IPS-18a (cell line): ENCODE measurements around the gene HPCA.

ENCODE experiments used
- H3K27ac ChIP-seq: one replicate; pipeline ENCODE4 v1.5.1; 2013; ENCODE audit warnings: low read length
- H3K27me3 ChIP-seq: one replicate; pipeline ENCODE4 v1.6.1; 2013; ENCODE audit warnings: mild to moderate bottlenecking, low read length; ENCODE audit not compliant: control insufficient read depth, insufficient read depth
- H3K36me3 ChIP-seq: one replicate; pipeline ENCODE4 v1.6.1; 2013; ENCODE audit warnings: low read depth, low read length; ENCODE audit not compliant: control insufficient read depth
- H3K4me1 ChIP-seq: one replicate; pipeline ENCODE4 v1.6.1; 2013; ENCODE audit warnings: low read depth, low read length; ENCODE audit not compliant: control insufficient read depth
- H3K4me3 ChIP-seq: one replicate; pipeline ENCODE4 v1.5.1; 2013; ENCODE audit warnings: low read length
- H3K9ac ChIP-seq: one replicate; pipeline ENCODE4 v1.6.1; 2013; ENCODE audit warnings: mild to moderate bottlenecking, low read length, moderate library complexity
- H3K9me3 ChIP-seq: one replicate; pipeline ENCODE4 v1.6.1; 2013; ENCODE audit warnings: low read depth, low read length; ENCODE audit not compliant: control insufficient read depth

Gene HPCA

GRCh38 chr1:32873484-32873883 lies 12.8 kb upstream of the HPCA start:
- Histone ChIP-seq H3K27ac (no peak overlapping the region), H3K9ac (no peak overlapping the region), H3K4me1 (peaks cover 38% of the 10 kb centered on the region), H3K27me3 (peaks cover 33% of the 10 kb centered on the region), H3K9me3 (no peaks in the 10 kb centered on the region), H3K4me3 (no peak overlapping the region), H3K36me3 (no peaks in the 10 kb centered on the region)

- no peak overlapping the region for H3K27ac ChIP-seq
- no peak overlapping the region for H3K9ac ChIP-seq
- H3K4me3 ChIP-seq: no peak overlapping the region
- peaks cover 19% of the 10 kb centered on the region for H3K27me3 ChIP-seq
- H3K9me3 ChIP-seq: no peaks in the 10 kb centered on the region
- no peaks in the 10 kb centered on the region for H3K36me3 ChIP-seq
- H3K4me1 ChIP-seq: peaks cover 33% of the 10 kb centered on the region
Observed at GRCh38 chr1:32874860-32875752, 11.2 kb upstream of the HPCA start.

- no peaks in the 10 kb centered on the region for H3K36me3 ChIP-seq
- no peak overlapping the region for H3K4me3 ChIP-seq
- no peak overlapping the region for H3K9ac ChIP-seq
- peaks cover 25% of the 10 kb centered on the region for H3K4me1 ChIP-seq
- no peak overlapping the region for H3K27ac ChIP-seq
- no peaks in the 10 kb centered on the region for H3K9me3 ChIP-seq
- H3K27me3 ChIP-seq: peaks cover 7% of the 10 kb centered on the region
Observed at GRCh38 chr1:32876341-32877210, 9.7 kb upstream of the HPCA start.

GRCh38 chr1:32877211-32878110 lies 8.8 kb upstream of the HPCA start:
- Histone ChIP-seq H3K4me3 (no peak overlapping the region), H3K27me3 (no peaks in the 10 kb centered on the region), H3K27ac (no peak overlapping the region), H3K9ac (no peak overlapping the region), H3K9me3 (no peaks in the 10 kb centered on the region), H3K36me3 (no peaks in the 10 kb centered on the region), H3K4me1 (peaks cover 27% of the 10 kb centered on the region)

- no peaks in the 10 kb centered on the region for H3K27me3 ChIP-seq
- H3K9ac ChIP-seq: no peak overlapping the region
- no peak overlapping the region for H3K27ac ChIP-seq
- no peak overlapping the region for H3K4me3 ChIP-seq
- H3K4me1 ChIP-seq: peaks cover 27% of the 10 kb centered on the region
- no peaks in the 10 kb centered on the region for H3K36me3 ChIP-seq
- no peaks in the 10 kb centered on the region for H3K9me3 ChIP-seq
Observed at GRCh38 chr1:32878183-32878582, 8.1 kb upstream of the HPCA start.

GRCh38 chr1:32878637-32879041 lies 7.7 kb upstream of the HPCA start:
- Histone ChIP-seq H3K4me3 (no peak overlapping the region), H3K27ac (no peak overlapping the region), H3K9ac (no peak overlapping the region), H3K27me3 (no peaks in the 10 kb centered on the region), H3K36me3 (no peaks in the 10 kb centered on the region), H3K4me1 (peaks cover 27% of the 10 kb centered on the region), H3K9me3 (no peaks in the 10 kb centered on the region)

- Histone ChIP-seq H3K4me3 (no peak overlapping the region), H3K9me3 (no peaks in the 10 kb centered on the region), H3K36me3 (no peaks in the 10 kb centered on the region), H3K9ac (no peak overlapping the region), H3K4me1 (peaks cover 18% of the 10 kb centered on the region), H3K27me3 (peaks cover 14% of the 10 kb centered on the region), H3K27ac (no peak overlapping the region)
Observed at GRCh38 chr1:32881291-32881690, 5.0 kb upstream of the HPCA start.

- no peak overlapping the region for H3K4me3 ChIP-seq
Observed at GRCh38 chr1:32881871-32882850, 4.1 kb upstream of the HPCA start.

GRCh38 chr1:32883338-32884031 lies 2.8 kb upstream of the HPCA start:
- H3K27me3 ChIP-seq: peaks cover 26% of the 10 kb centered on the region
- H3K4me3 ChIP-seq: no peak overlapping the region
- peaks cover 8% of the 10 kb centered on the region for H3K4me1 ChIP-seq
- no peak overlapping the region for H3K27ac ChIP-seq
- no peaks in the 10 kb centered on the region for H3K36me3 ChIP-seq
- H3K9ac ChIP-seq: no peak overlapping the region
- no peaks in the 10 kb centered on the region for H3K9me3 ChIP-seq

More at GRCh38 chr1:32881871-32882850, 4.1 kb upstream of the HPCA start:
- H3K36me3 ChIP-seq: no peaks in the 10 kb centered on the region
- H3K27ac ChIP-seq: no peak overlapping the region
- peaks cover 19% of the 10 kb centered on the region for H3K27me3 ChIP-seq
- peaks cover 15% of the 10 kb centered on the region for H3K4me1 ChIP-seq
- H3K9ac ChIP-seq: no peak overlapping the region
- H3K9me3 ChIP-seq: no peaks in the 10 kb centered on the region

- Histone ChIP-seq H3K9ac (no peak overlapping the region), H3K9me3 (no peaks in the 10 kb centered on the region), H3K4me1 (peaks cover 7% of the 10 kb centered on the region), H3K4me3 (no peak overlapping the region), H3K27ac (no peak overlapping the region), H3K36me3 (no peaks in the 10 kb centered on the region), H3K27me3 (peaks cover 29% of the 10 kb centered on the region)
Observed at GRCh38 chr1:32884032-32884372, 2.3 kb upstream of the HPCA start.
